H9 (cell line): Measurements from ENCODE around the gene TTLL4. TPM values are rescaled to one million over a fixed set of nuclear protein-coding genes. Genes with fewer than 3 reads are reported as not detected.

Experiments
- DNase-seq: peaks from one replicate; pipeline ENCODE4 v3.0.0-alpha.2; 2017
- H2AFZ ChIP-seq: one replicate; pipeline ENCODE4 v1.6.1; 2013; ENCODE audit warnings: mild to moderate bottlenecking, low read length, control low read depth, moderate library complexity
- H2AK5ac ChIP-seq: 2 replicates; pipeline ENCODE4 v1.6.1; 2013; ENCODE audit warnings: low read length, control low read depth, mixed read lengths; ENCODE audit not compliant: insufficient read length
- H2BK120ac ChIP-seq: one replicate; pipeline ENCODE4 v1.6.1; 2013; ENCODE audit warnings: low read depth, mild to moderate bottlenecking, low read length, control low read depth, inconsistent platforms; ENCODE audit not compliant: poor library complexity, severe bottlenecking
- H2BK12ac ChIP-seq: 2 replicates; pipeline ENCODE4 v1.6.1; 2013; ENCODE audit warnings: low read length, control low read depth, mixed read lengths, low read depth; ENCODE audit not compliant: insufficient read length
- H2BK15ac ChIP-seq: 2 replicates; pipeline ENCODE4 v1.6.1; 2013; ENCODE audit warnings: low read depth, low read length, control low read depth
- H2BK20ac ChIP-seq: one replicate; pipeline ENCODE4 v1.6.1; 2013; ENCODE audit warnings: low read depth, mild to moderate bottlenecking, low read length, control low read depth, inconsistent platforms; ENCODE audit not compliant: poor library complexity, severe bottlenecking
- H2BK5ac ChIP-seq: 2 replicates; pipeline ENCODE4 v1.6.1; 2013; ENCODE audit warnings: low read length, control low read depth, mixed read lengths; ENCODE audit not compliant: insufficient read length
- H3K14ac ChIP-seq: 2 replicates; pipeline ENCODE4 v1.6.1; 2013; ENCODE audit warnings: low read length, control low read depth; ENCODE audit not compliant: insufficient read depth
- H3K18ac ChIP-seq: 2 replicates; pipeline ENCODE4 v1.6.1; 2013; ENCODE audit warnings: low read depth, mild to moderate bottlenecking, mixed read lengths, low read length, control low read depth; ENCODE audit not compliant: insufficient read length
- H3K23ac ChIP-seq: 2 replicates; pipeline ENCODE4 v1.6.1; 2013; ENCODE audit warnings: low read length, control low read depth, mixed read lengths, low read depth; ENCODE audit not compliant: insufficient read length
- H3K23me2 ChIP-seq: 2 replicates; pipeline ENCODE4 v1.6.1; 2013; ENCODE audit warnings: low read depth, mild to moderate bottlenecking, mixed read lengths, low read length, control low read depth; ENCODE audit not compliant: insufficient read length, poor library complexity, severe bottlenecking
- H3K27ac ChIP-seq: 2 replicates; pipeline ENCODE4 v1.5.1; 2013; ENCODE audit warnings: low read length, control low read depth, mixed read lengths, low read depth; ENCODE audit not compliant: insufficient read length
- H3K27me3 ChIP-seq: 2 replicates; pipeline ENCODE4 v1.6.1; 2013; ENCODE audit warnings: low read length, control low read depth, inconsistent platforms; ENCODE audit not compliant: insufficient read depth
- H3K4ac ChIP-seq: 2 replicates; pipeline ENCODE4 v1.6.1; 2013; ENCODE audit warnings: low read depth, mild to moderate bottlenecking, control low read depth, inconsistent platforms, low read length, moderate library complexity
- H3K4me1 ChIP-seq: 2 replicates; pipeline ENCODE4 v1.6.1; 2013; ENCODE audit warnings: low read length, control low read depth, inconsistent platforms; ENCODE audit not compliant: insufficient read depth
- H3K4me2 ChIP-seq: 2 replicates; pipeline ENCODE4 v1.6.1; 2013; ENCODE audit warnings: low read length, control low read depth, mixed read lengths; ENCODE audit not compliant: insufficient read length, insufficient read depth
- H3K56ac ChIP-seq: 2 replicates; pipeline ENCODE4 v1.6.1; 2013; ENCODE audit warnings: low read depth, mild to moderate bottlenecking, mixed read lengths, low read length, control low read depth; ENCODE audit not compliant: insufficient read length
- H3K79me1 ChIP-seq: 2 replicates; pipeline ENCODE4 v1.6.1; 2013; ENCODE audit warnings: low read depth, mild to moderate bottlenecking, moderate library complexity, low read length, control low read depth, inconsistent platforms; ENCODE audit not compliant: insufficient read depth, poor library complexity, severe bottlenecking
- H3K79me2 ChIP-seq: 2 replicates; pipeline ENCODE4 v1.6.1; 2013; ENCODE audit warnings: low read length, control low read depth, inconsistent platforms; ENCODE audit not compliant: insufficient read depth
- H3K9ac ChIP-seq: 2 replicates; pipeline ENCODE4 v1.6.1; 2013; ENCODE audit warnings: low read length, control low read depth, mixed read lengths; ENCODE audit not compliant: insufficient read length; ENCODE audit errors: extremely low read depth
- H3K9me3 ChIP-seq: one replicate; pipeline ENCODE4 v1.6.1; 2013; ENCODE audit warnings: low read depth, low read length, inconsistent platforms; ENCODE audit not compliant: control insufficient read depth
- H3T11ph ChIP-seq: one replicate; pipeline ENCODE4 v1.6.1; 2013; ENCODE audit warnings: mild to moderate bottlenecking, low read length, control low read depth, inconsistent platforms
- H4K20me1 ChIP-seq: one replicate; pipeline ENCODE4 v1.6.1; 2013; ENCODE audit not compliant: control insufficient read depth, insufficient read length, insufficient read depth
- H4K5ac ChIP-seq: 2 replicates; pipeline ENCODE4 v1.6.1; 2013; ENCODE audit warnings: low read depth, mild to moderate bottlenecking, mixed read lengths, low read length, control low read depth; ENCODE audit not compliant: insufficient read length
- H4K8ac ChIP-seq: replicated peaks from 2 replicates; pipeline ENCODE4 v1.6.1; 2013; ENCODE audit warnings: low read length, control low read depth, mixed read lengths, low read depth; ENCODE audit not compliant: insufficient read length
- H4K91ac ChIP-seq: 2 replicates; pipeline ENCODE4 v1.6.1; 2013; ENCODE audit warnings: low read depth, mild to moderate bottlenecking, moderate library complexity, mixed read lengths, low read length, control low read depth; ENCODE audit not compliant: insufficient read length
- H3K27ac Mint-ChIP-seq, 3 experiments: 2 replicates in 2 of 3; 3 replicates in 1 of 3; pipeline ENCODE4 v1.8.0; 2020 to 2021; ENCODE audit warnings: mixed read lengths in 3 of 3, mild to moderate bottlenecking in 1 of 3, moderate library complexity in 1 of 3
- H3K27me3 Mint-ChIP-seq: 2 replicates; pipeline ENCODE4 v1.8.0; 2021; ENCODE audit warnings: low read depth, mild to moderate bottlenecking, moderate library complexity, mixed read lengths
- H3K36me3 Mint-ChIP-seq, 3 experiments: 2 replicates in 2 of 3; 3 replicates in 1 of 3; pipeline ENCODE4 v1.8.0; 2020 to 2021; ENCODE audit warnings: low read depth in 3 of 3, mixed read lengths in 3 of 3; ENCODE audit not compliant: insufficient read depth in 1 of 3
- H3K4me1 Mint-ChIP-seq, 2 experiments: 2 replicates each; pipeline ENCODE4 v1.8.0; 2020; ENCODE audit warnings: mixed read lengths in 2 of 2
- H3K4me3 Mint-ChIP-seq, 2 experiments: 2 replicates in 1 of 2; 3 replicates in 1 of 2; pipeline ENCODE4 v1.8.0; 2020 to 2021; ENCODE audit warnings: mild to moderate bottlenecking in 2 of 2, mixed read lengths in 2 of 2, moderate library complexity in 1 of 2
- H3K9me3 Mint-ChIP-seq, 2 experiments: 2 replicates in 1 of 2; 3 replicates in 1 of 2; pipeline ENCODE4 v1.8.0; 2020; ENCODE audit warnings: mild to moderate bottlenecking in 2 of 2, mixed read lengths in 2 of 2, moderate library complexity in 1 of 2
- WGBS: extraction: QIAGEN DNeasy Blood & Tissue Kit; methylation state at CpG from one replicate; pipeline ENCODE4 v1.1.7; 2013; ENCODE audit warnings: missing lambda C conversion rate, low lambda C conversion rate, mixed read lengths; ENCODE audit not compliant: insufficient read length; ENCODE audit errors: extremely low coverage; 5-methylcytosine and 5-hydroxymethylcytosine counted together
- total RNA-seq: library from RNA; stranded (reverse); gene quantifications from 2 replicates; pipeline ENCODE4 v1.2.1, GENCODE V29; 2021
- TF ChIP-seq, protein P1 (sequence below): fragments of 200-600 bp; sonication (generic); conservative IDR thresholded peaks from 3 replicates; pipeline ENCODE4 v1.8.0; 2021; ENCODE audit warnings: antibody characterized with exemption, mild to moderate bottlenecking

The TTLL4 gene
- total RNA-seq, 1 experiment from 2014 or later = 96.4 TPM

GRCh38 chr2:218711550-218711929 is 905 bp downstream of the TTLL4 start:
- Histone ChIP-seq H2BK120ac (no peak overlapping the region), H2BK12ac (no peak overlapping the region), H2BK5ac (no peak overlapping the region), H4K91ac (no peak overlapping the region), H3K4ac (no peak overlapping the region), H3K9ac (peak overlapping the region; percentile 59), H3K14ac (no peak overlapping the region), H2AK5ac (no peak overlapping the region), H3K79me2 (peaks cover 16% of the 10 kb centered on the region; the same call in 1 of the 2 replicates), H2AFZ (no peak overlapping the region), H2BK15ac (no peak overlapping the region), H3K23me2 (no peaks in the 10 kb centered on the region), H2BK20ac (no peak overlapping the region), H3K27me3 (no peaks in the 10 kb centered on the region), H3K18ac (no peak overlapping the region), H3K56ac (no peak overlapping the region), H3K4me2 (peak overlapping the region; percentile 75), H4K8ac (no peak overlapping the region), H3K4me1 (no peaks in the 10 kb centered on the region), H3K27ac (no peak overlapping the region), H4K20me1 (no peaks in the 10 kb centered on the region), H4K5ac (no peak overlapping the region), H3K9me3 (no peaks in the 10 kb centered on the region), H3K79me1 (peaks cover 8% of the 10 kb centered on the region), H3K23ac (no peak overlapping the region), H3T11ph (no peak overlapping the region)
- Mint-ChIP-seq H3K9me3 (peaks cover 0 to 4% of the 10 kb centered on the region in 2 experiments; a peak in 3 of 5 replicates), H3K27me3 (no peaks in the 10 kb centered on the region; the same call in 1 of the 2 replicates), H3K36me3 (peaks cover 5 to 20% (median 5%) of the 10 kb centered on the region in 3 experiments; a peak in 5 of 7 replicates), H3K27ac (peak overlapping the region in 2 of 3 experiments; percentile 87 to 96; a peak in 3 of 7 replicates), H3K4me1 (peaks cover 8 to 18% of the 10 kb centered on the region in 2 experiments), H3K4me3 (peak overlapping the region; percentile 96 to 98)
- TF ChIP-seq, protein P1, sequence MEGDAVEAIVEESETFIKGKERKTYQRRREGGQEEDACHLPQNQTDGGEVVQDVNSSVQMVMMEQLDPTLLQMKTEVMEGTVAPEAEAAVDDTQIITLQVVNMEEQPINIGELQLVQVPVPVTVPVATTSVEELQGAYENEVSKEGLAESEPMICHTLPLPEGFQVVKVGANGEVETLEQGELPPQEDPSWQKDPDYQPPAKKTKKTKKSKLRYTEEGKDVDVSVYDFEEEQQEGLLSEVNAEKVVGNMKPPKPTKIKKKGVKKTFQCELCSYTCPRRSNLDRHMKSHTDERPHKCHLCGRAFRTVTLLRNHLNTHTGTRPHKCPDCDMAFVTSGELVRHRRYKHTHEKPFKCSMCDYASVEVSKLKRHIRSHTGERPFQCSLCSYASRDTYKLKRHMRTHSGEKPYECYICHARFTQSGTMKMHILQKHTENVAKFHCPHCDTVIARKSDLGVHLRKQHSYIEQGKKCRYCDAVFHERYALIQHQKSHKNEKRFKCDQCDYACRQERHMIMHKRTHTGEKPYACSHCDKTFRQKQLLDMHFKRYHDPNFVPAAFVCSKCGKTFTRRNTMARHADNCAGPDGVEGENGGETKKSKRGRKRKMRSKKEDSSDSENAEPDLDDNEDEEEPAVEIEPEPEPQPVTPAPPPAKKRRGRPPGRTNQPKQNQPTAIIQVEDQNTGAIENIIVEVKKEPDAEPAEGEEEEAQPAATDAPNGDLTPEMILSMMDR = no peak
- DNase-seq = no peak
- WGBS = no CpG with 5 or more reads among the region's 5 CpGs
